ENCODE measurements around the gene HHATL.

HHATL gene

DNA sequence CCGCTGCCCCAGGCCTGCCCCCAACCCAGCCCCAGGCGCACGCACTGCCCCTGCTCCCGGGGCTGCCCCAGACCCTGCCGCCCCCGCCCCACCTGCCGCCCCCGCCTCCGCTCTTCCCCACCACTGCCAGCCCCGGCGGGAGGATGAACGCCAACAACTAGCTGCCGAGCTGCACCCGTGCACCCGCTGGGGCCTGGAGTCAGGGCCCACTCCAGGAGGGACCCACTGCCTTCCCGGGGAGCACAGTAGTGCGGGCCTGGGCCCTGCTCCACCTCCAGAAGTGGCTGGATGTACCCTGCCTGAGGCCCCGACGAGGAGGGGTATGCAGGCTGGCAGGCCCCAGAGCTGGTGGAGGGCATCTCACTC, 38.2 kb downstream of the HHATL start:
- DNase-seq (ENCODE audit: low read depth in 2 of 2) = no peak

DNA sequence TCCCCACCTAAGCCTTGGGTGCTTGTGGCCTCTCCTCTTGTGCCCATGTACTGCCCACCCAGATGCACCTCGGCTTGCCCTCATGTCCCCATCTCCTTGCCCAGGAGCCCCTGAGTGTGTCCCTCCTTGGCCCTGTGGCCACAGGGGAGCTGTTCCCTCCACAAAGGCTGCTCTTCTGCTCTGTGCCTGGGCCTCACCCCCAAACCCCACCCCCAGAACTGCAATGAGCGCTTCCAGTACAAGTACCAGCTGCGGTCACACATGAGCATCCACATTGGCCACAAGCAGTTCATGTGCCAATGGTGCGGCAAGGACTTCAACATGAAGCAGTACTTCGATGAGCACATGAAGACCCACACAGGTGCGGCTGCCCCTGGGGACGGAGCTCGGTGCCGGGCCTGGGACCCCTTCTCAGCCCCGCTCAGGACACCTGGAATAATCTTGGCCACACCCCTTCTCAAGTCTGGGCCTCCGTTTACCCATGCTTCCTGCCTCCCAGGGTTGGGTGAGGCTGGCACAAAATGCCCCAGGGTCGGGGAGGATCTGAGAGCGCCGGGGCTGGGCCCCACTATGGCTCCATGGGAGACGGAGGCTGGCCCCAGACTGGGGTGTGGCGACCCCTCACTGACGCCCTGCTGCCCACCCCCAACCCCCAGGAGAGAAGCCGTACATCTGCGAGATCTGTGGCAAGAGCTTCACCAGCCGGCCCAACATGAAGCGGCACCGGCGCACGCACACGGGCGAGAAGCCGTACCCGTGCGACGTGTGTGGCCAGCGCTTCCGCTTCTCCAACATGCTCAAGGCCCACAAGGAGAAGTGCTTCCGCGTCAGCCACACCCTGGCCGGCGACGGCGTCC, 38.8 kb downstream of the HHATL start:
- no peak for DNase-seq (ENCODE audit: low read depth in 2 of 2)

GRCh38 chr3:42662813-42663535, 39.6 kb downstream of the HHATL start:
- DNase-seq (ENCODE audit: low read depth in 2 of 2) = no peak

GRCh38 chr3:42662037-42662812, 40.4 kb downstream of the HHATL start:
- no peak for DNase-seq (ENCODE audit: low read depth in 2 of 2)

- no peak for DNase-seq (ENCODE audit: low read depth in 2 of 2)
Observed at GRCh38 chr3:42661593-42662022, 41.0 kb downstream of the HHATL start.

DNA sequence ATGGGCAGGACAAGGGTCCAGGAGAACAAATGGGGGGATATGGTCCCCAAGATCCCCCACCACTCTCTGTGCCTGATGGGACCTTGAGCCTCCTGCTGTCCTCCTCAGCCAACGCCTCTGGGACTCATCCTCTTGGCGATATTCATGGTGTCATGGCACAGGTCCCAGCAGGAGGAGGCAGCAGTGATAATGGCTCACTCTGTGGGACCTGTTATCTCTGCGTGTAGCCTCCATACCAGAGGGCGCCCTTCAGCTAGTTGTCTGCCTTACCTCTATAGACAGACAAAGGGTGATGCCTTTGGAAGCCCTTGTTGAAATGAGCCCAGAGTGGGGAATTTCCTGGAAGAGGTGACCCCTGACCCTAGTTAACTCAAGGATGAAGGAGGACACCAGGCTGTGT, 41.7 kb downstream of the HHATL start:
- no peak for DNase-seq (ENCODE audit: low read depth in 2 of 2)

DNA sequence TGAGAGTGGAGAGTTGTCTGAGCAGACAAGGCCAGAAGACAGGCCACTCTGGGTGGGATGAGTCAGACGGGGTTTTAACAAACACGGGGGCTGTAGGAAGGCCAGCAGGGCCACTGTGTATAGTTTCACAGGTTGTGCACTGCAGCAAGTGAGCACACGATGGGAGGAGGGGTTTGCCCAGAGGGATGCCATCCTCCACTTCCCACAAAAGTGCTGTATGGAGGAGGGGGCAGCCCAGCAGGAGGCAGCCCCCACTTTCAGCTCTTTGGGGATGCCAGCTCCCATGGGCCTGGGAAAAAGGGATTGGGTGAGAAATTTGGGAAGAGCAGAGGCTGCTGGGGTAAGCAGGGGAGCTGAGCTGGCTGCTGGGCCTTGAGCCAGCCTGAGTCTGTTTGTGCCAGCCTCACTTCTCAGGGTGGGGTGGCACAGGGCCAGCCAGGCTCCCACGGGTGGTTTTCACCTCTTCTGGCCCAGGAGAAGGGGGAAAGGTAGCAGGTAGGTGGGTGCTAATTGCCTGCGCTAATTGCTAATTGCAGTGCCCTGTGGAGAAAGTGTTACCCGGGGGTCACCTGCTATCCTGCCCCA, 42.4 kb downstream of the HHATL start:
- DNase-seq (ENCODE audit: low read depth in 2 of 2) = no peak

GRCh38 chr3:42659451-42660130, 43.0 kb downstream of the HHATL start:
- DNase-seq (ENCODE audit: low read depth in 2 of 2) = no peak

DNA sequence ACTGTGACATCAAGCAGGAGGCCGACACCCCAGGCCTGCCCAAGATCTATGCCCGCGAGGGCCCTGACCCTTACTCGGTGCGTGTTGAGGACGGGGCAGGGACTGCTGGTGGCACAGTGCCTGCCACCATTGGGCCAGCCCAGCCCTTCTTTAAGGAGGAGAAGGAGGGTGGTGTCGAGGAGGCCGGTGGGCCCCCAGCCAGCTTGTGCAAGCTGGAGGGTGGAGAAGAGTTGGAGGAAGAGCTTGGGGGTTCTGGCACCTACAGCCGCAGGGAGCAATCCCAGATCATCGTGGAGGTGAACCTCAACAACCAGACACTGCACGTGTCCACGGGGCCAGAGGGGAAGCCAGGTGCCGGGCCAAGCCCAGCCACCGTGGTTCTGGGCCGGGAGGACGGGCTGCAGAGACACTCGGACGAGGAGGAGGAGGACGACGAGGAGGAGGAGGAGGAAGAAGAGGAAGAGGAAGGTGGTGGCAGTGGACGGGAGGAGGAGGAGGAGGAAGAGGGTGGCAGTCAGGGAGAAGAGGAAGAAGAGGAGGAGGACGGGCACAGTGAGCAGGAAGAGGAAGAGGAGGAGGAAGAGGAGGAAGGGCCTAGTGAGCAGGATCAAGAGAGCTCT, 43.7 kb downstream of the HHATL start:
- no peak for DNase-seq (ENCODE audit: low read depth in 2 of 2)

DNA sequence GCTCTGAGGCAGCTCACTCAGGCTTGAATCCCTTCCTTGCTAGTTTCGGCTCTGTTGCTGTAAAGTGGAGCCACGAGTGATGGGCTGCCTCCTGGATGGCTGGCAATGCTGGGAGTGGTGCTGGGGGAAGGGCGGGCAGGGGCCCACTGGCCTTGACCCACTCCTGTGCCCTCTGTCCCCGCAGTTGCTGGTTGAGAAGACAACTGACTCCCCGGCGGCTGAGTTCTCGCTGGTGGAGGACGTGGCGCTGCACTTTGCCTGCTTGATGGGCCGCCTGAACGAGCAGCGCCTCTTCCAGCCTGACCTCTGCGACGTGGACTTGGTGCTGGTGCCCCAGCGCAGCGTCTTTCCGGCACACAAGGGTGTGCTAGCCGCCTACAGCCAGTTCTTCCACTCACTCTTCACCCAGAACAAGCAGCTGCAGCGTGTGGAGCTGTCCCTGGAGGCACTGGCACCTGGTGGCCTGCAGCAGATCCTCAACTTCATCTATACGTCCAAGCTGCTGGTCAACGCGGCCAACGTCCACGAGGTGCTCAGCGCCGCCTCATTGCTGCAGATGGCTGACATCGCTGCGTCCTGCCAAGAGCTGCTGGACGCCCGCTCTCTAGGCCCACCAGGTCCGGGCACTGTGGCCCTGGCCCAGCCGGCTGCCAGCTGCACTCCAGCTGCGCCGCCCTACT, 44.4 kb downstream of the HHATL start:
- no peak for DNase-seq (ENCODE audit: low read depth in 2 of 2)

DNA sequence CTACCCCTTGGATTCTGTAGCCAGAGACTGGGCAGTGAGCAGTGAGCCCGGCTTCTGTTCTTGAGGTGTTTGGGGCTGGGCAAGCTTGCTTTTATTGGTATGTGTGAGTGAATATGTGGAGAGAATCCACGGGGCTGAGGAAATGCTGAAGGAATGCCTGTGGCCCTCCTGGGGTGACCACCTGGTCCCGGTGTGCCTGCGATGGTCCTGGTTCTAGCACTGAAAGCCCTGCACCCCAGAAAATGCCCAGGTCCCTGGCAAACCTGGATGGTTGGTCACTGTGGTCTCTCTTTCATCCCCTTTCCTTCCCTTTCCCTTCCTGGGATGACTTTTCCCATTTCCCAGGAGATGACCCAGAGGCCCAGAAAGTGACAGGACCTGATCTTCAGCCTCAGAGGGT, 44.9 kb downstream of the HHATL start:
- no peak for DNase-seq (ENCODE audit: low read depth in 2 of 2)

DNA sequence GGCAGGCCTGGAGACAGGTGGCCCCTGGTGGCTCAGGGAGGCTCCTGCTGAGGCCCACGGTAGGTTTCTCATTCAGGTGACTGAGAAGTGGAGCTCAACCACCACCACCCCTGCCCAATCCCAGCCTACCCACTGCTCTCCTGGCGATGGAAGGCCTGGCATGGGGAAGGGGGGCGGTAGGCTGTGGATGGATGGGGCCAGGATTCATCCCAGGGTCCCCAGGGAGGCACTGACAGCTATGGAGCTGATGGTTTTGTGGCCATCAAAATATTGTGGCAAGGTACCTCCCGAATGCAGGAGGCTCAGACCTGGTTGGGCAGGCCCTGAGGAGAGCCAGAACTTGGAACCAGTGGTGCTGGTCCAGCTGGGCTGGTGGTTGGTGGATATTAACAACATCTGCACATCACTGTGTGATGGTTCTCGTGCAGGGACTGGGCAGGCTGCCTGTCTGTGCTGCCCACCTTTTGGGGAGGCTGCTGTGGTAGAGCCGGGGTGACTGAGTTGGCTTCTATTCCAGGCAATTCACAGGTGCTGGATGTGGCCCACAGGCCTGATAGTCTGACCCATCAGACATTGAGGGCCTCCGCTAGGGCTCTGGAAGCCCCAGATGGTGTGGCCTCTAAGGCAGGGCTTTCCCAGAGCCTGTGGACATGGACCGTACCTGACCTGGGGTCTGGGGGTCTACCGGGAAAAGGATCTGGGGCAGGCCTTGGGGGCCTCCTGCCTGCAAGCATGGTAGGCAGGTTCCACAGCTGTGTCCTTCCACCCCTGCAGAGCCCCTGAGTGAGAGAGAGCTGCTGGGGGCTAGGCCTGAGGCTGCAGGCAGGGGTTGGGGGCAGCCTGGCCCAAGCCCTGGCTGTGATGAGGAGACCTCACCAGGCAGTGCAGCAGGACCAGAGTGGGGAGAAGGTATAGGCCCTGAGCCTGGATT, 45.7 kb downstream of the HHATL start:
- no peak for DNase-seq (ENCODE audit: low read depth in 2 of 2)

GRCh38 chr3:42655980-42656679, 46.5 kb downstream of the HHATL start:
- DNase-seq (ENCODE audit: low read depth in 2 of 2) = no peak

GRCh38 chr3:42655331-42655888, 47.2 kb downstream of the HHATL start:
- no peak for DNase-seq (ENCODE audit: low read depth in 2 of 2)

DNA sequence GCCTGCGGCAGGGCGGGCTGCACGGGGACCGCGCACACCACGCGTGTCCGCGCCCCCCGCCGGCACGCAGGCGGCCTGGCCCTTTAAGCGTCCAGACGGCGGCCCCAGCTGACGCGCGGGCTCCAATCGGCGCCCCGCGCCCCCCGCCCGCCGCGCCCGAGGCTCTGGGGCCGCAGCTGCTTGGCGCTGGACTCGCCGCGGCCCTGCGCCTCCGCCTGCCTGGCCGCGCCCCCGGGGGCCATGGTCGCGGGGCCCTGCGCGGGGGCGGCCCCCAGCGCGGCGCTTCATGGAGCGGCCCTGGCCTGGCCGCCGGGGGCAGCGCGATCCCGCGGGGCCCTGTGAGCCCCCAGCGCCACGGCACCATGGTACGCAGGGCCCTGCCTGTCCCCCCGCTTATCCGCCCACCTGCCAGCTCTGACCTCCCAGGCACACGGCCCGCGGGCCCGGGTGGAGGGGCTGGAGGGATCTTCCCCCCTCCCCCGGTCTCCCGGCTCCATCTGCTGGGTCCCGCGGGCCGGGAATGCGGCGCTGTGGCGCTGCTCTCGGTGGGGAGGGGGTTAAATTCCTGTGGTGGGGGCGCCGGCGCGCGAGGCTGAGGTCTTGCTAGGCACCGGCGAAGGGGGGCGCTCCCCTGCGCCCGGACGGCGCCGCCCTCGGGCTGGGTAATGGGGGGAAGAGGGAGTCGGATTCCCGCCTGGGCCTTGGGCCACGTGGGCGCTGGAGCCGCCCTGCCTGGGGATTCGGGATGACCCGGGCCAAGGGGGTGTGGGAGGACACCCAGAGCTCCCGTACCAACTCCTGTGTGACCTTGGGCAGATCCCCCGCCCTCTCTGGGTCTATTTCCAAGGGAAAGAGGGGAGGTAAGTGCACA, 48.0 kb downstream of the HHATL start:
- no peak for DNase-seq (ENCODE audit: low read depth in 2 of 2)

GRCh38 chr3:42653560-42654330, 48.9 kb downstream of the HHATL start, which contains the start of gene ZBTB47:
Gene ZBTB47, plus strand, starts transcription at chr3:42653697. Its CDS starts 4,659 bp downstream, at chr3:42658356.
- DNase-seq (ENCODE audit: low read depth in 2 of 2) = no peak

DNA sequence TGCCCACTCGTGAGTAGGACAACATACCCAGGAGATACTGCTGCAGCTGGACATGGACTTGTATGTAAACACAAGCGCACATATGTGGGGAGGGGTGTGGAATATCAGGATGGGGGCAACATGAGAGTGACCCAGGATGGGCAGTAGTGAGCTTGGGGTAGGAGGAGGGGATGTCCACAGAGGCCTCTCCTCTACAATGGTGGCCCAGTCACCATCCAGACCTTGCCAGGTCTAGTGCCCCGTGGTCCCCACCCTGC, 49.4 kb downstream of the HHATL start:
- DNase-seq (ENCODE audit: low read depth in 2 of 2) = no peak

Data from activated CD4-positive, alpha-beta T cell treated with anti-CD3 and anti-CD28 coated beads for 24 hours (primary cell).